ENCODE results near the gene PSMB1.

Gene PSMB1

DNA sequence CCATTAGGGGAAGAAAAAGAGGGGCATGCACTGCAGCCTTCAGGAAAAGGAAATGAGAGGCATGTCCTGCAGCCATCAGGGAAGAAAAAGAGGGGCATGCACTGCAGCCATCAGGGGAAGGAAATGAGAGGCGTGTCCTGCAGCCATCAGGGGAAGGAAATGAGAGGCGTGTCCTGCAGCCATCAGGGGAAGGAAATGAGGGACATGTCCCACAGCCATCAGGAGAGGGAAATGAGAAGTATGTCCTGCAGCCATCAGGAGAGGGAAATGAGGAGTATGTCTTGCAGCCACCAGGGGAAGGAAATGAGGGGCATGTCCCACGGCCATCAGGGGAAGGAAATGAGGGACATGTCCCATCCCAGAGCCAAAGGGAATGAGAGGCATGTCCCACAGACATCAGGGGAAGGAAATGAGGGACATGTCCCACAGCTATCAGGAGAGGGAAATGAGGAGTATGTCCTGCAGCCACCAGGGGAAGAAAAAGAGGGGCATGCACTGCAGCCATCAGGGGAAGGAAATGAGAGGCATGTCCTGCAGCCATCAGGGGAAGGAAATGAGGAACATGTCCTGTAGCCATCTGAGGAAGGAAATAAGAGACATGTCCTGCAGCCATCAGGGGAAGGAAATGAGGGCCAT lies 52.0 kb downstream of the PSMB1 start:
- H3K27me3 ChIP-seq (replicated peaks; ENCODE audit: control insufficient read depth, insufficient read depth, low read length), result peaks cover 25% of the 10 kb centered on the region
- no peak overlapping the region for H3K9ac ChIP-seq (ENCODE audit: low read length)
- H3K9me3 ChIP-seq (ENCODE audit: control insufficient read depth, low read length), result peaks cover 26% of the 10 kb centered on the region
- no peak overlapping the region for H3K4me3 ChIP-seq (ENCODE audit: low read length)
- H3K4me1 ChIP-seq (ENCODE audit: control insufficient read depth, insufficient read depth, low read length), result no peaks in the 10 kb centered on the region
- H3K36me3 ChIP-seq (ENCODE audit: control insufficient read depth, insufficient read depth, low read length, severe bottlenecking), result no peaks in the 10 kb centered on the region
- DNase-seq (ENCODE audit: low read depth), result no peak

DNA sequence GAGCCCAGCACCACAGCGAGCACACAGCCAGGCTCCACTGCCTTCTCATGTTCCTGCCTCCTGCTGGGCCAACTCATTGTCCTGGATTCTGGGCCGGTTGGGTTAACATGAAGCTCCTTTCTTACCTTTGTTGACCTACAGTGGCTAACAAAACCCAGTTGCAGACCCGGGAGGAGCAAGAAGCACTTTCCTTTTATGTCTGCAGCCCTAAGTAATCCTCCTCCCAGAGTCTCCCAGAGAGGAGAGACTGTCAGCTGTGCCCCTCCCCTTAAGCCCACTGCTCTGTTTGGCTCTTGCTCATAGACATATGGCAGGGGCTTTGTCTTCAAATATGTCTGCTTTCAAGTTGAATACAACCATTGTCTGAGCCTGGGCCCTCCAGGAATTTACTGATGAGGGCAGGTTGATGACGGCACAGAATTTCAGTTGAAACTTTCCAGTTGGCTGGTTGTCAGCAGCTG lies 55.2 kb downstream of the PSMB1 start:
- H3K4me3 ChIP-seq (ENCODE audit: low read length), result no peak overlapping the region
- H3K27me3 ChIP-seq (replicated peaks; ENCODE audit: control insufficient read depth, insufficient read depth, low read length), result peaks cover 23% of the 10 kb centered on the region
- peaks cover 19% of the 10 kb centered on the region for H3K9me3 ChIP-seq (ENCODE audit: control insufficient read depth, low read length)
- H3K4me1 ChIP-seq (ENCODE audit: control insufficient read depth, insufficient read depth, low read length), result no peaks in the 10 kb centered on the region
- H3K36me3 ChIP-seq (ENCODE audit: control insufficient read depth, insufficient read depth, low read length, severe bottlenecking), result no peaks in the 10 kb centered on the region
- no peak overlapping the region for H3K9ac ChIP-seq (ENCODE audit: low read length)
- no peak for DNase-seq (ENCODE audit: low read depth)

- DNase-seq (ENCODE audit: low read depth), result no peak
- Histone ChIP-seq H3K9ac (ENCODE audit: low read length) (no peak overlapping the region), H3K9me3 (ENCODE audit: control insufficient read depth, low read length) (peaks cover 5% of the 10 kb centered on the region), H3K27me3 (replicated peaks; ENCODE audit: control insufficient read depth, insufficient read depth, low read length) (peaks cover 13% of the 10 kb centered on the region), H3K4me3 (ENCODE audit: low read length) (no peak overlapping the region), H3K4me1 (ENCODE audit: control insufficient read depth, insufficient read depth, low read length) (peaks cover 15% of the 10 kb centered on the region), H3K36me3 (ENCODE audit: control insufficient read depth, insufficient read depth, low read length, severe bottlenecking) (no peaks in the 10 kb centered on the region)
These were observed 59.8 kb downstream of the PSMB1 start for GRCh38 chr6:170493354-170493753.

DNA sequence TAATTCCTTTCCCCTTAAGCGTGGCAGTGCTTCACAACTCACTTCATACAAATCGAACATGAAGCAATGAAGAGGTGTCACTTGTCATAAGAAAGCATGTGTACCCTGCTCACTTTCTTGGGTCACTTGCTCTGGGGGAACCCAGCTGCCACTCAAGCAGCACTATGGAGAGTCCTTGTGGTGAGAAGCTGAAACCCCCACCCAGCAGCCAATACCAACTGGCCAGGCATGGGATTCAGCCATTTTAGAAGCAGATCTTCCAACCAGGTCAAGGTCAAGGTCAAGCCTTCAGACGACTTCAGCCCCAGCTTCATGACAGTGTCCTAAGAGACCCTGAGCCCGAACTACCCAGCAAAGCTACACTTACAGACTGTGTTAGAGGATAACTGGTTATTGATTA lies 62.8 kb downstream of the PSMB1 start:
- Histone ChIP-seq H3K4me1 (ENCODE audit: control insufficient read depth, insufficient read depth, low read length) (peaks cover 15% of the 10 kb centered on the region), H3K36me3 (ENCODE audit: control insufficient read depth, insufficient read depth, low read length, severe bottlenecking) (no peaks in the 10 kb centered on the region), H3K9me3 (ENCODE audit: control insufficient read depth, low read length) (peaks cover 6% of the 10 kb centered on the region), H3K27me3 (replicated peaks; ENCODE audit: control insufficient read depth, insufficient read depth, low read length) (peaks cover 13% of the 10 kb centered on the region), H3K4me3 (ENCODE audit: low read length) (no peak overlapping the region), H3K9ac (ENCODE audit: low read length) (no peak overlapping the region)
- no peak for DNase-seq (ENCODE audit: low read depth)

DNA sequence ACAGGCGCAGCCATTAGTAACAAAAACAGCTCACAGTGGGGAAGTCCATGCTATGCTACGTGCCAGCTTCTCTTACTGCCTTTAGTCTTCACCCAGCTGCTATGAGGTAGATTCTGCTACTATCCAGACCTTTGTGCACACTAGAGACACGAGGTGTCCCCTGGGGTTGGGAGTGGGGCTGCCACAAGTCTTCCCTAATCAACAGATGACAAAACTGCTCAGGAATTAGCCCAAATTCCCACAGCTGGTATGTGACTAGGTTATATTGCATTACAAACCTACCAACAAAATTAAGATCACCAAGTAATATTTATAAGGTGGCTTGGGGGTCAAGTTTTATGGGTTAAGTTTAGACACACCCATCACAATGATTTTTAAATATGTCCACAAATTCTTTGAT lies 63.3 kb downstream of the PSMB1 start:
- no peak for DNase-seq (ENCODE audit: low read depth)
- no peak overlapping the region for H3K4me3 ChIP-seq (ENCODE audit: low read length)
- H3K9me3 ChIP-seq (ENCODE audit: control insufficient read depth, low read length), result peaks cover 10% of the 10 kb centered on the region
- H3K36me3 ChIP-seq (ENCODE audit: control insufficient read depth, insufficient read depth, low read length, severe bottlenecking), result no peaks in the 10 kb centered on the region
- H3K9ac ChIP-seq (ENCODE audit: low read length), result no peak overlapping the region
- H3K27me3 ChIP-seq (replicated peaks; ENCODE audit: control insufficient read depth, insufficient read depth, low read length), result peaks cover 15% of the 10 kb centered on the region
- H3K4me1 ChIP-seq (ENCODE audit: control insufficient read depth, insufficient read depth, low read length), result peaks cover 15% of the 10 kb centered on the region

GRCh38 chr6:170487707-170488329 lies 65.3 kb downstream of the PSMB1 start:
- H3K27me3 ChIP-seq (replicated peaks; ENCODE audit: control insufficient read depth, insufficient read depth, low read length), result peaks cover 12% of the 10 kb centered on the region
- H3K9ac ChIP-seq (ENCODE audit: low read length), result no peak overlapping the region
- no peaks in the 10 kb centered on the region for H3K36me3 ChIP-seq (ENCODE audit: control insufficient read depth, insufficient read depth, low read length, severe bottlenecking)
- no peak for DNase-seq (ENCODE audit: low read depth)
- no peak overlapping the region for H3K4me3 ChIP-seq (ENCODE audit: low read length)
- peaks cover 15% of the 10 kb centered on the region for H3K4me1 ChIP-seq (ENCODE audit: control insufficient read depth, insufficient read depth, low read length)
- H3K9me3 ChIP-seq (ENCODE audit: control insufficient read depth, low read length), result peaks cover 16% of the 10 kb centered on the region

DNA sequence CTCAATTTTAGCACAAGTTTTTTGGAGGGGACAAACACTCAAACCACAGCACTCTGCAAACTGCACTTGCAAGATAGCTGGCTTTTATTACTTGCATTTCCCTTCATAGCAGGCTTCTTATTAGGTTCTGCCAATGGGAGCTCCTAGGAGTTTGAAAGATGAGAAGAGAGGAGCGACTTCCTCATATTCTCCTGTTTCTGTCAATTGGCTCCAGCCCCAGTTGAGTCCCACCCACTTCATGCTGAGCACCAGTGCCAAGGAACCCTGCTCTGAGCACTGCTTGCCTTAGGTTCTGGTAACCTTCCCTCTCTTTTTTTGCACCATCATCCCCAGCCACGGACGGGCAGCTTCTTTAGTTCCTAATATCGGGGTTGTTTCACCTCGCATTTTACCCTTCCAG lies 67.9 kb downstream of the PSMB1 start:
- peaks cover 12% of the 10 kb centered on the region for H3K27me3 ChIP-seq (replicated peaks; ENCODE audit: control insufficient read depth, insufficient read depth, low read length)
- no peaks in the 10 kb centered on the region for H3K36me3 ChIP-seq (ENCODE audit: control insufficient read depth, insufficient read depth, low read length, severe bottlenecking)
- peaks cover 14% of the 10 kb centered on the region for H3K4me1 ChIP-seq (ENCODE audit: control insufficient read depth, insufficient read depth, low read length)
- no peak overlapping the region for H3K4me3 ChIP-seq (ENCODE audit: low read length)
- no peak overlapping the region for H3K9ac ChIP-seq (ENCODE audit: low read length)
- peaks cover 23% of the 10 kb centered on the region for H3K9me3 ChIP-seq (ENCODE audit: control insufficient read depth, low read length)
- DNase-seq (ENCODE audit: low read depth), result peak; percentile 12
